DND-41 (cell line): Measurements from ENCODE around the gene GAL.

Experiments used
- ATAC-seq: fragments of 200-7000 bp; cut with Tn5 transposase; 3 replicates; pipeline ENCODE4 v1.9.1; 2021; ENCODE audit warnings: low read depth; ENCODE audit not compliant: insufficient read depth
- DNase-seq: peaks from one replicate; pipeline ENCODE4 v3.0.0-alpha.2; 2020
- H2AFZ ChIP-seq: 2 replicates; pipeline ENCODE4 v1.6.0; 2012; ENCODE audit warnings: low read depth, low read length
- H3K27ac ChIP-seq: 2 replicates; pipeline ENCODE4 v1.5.1; 2012; ENCODE audit warnings: low read length, inconsistent platforms
- H3K27me3 ChIP-seq: fragments of 200-600 bp; sonication (generic); 2 replicates; pipeline ENCODE4 v1.6.0; 2012; ENCODE audit warnings: low read length, mild to moderate bottlenecking, inconsistent platforms; ENCODE audit not compliant: insufficient read depth, poor library complexity
- H3K36me3 ChIP-seq: 2 replicates; pipeline ENCODE4 v1.5.1; 2012; ENCODE audit warnings: low read length, inconsistent platforms; ENCODE audit not compliant: insufficient read depth
- H3K4me1 ChIP-seq: 2 replicates; pipeline ENCODE4 v1.5.1; 2012; ENCODE audit warnings: mild to moderate bottlenecking, low read length; ENCODE audit not compliant: insufficient read depth
- H3K4me2 ChIP-seq: 2 replicates; pipeline ENCODE4 v1.6.0; 2012; ENCODE audit warnings: mild to moderate bottlenecking, moderate library complexity, low read length, inconsistent platforms; ENCODE audit not compliant: insufficient read depth
- H3K4me3 ChIP-seq, 2 experiments: fragments of 200-600 bp in 1 of 2; shearing (Covaris generic) in 1 of 2; 2 replicates each; pipeline ENCODE4 v1.5.1; 2012 to 2016; ENCODE audit warnings: inconsistent platforms in 2 of 2, low read length in 2 of 2, mild to moderate bottlenecking in 2 of 2, low read depth in 1 of 2, moderate library complexity in 1 of 2
- H3K79me2 ChIP-seq: 2 replicates; pipeline ENCODE4 v1.6.0; 2012; ENCODE audit warnings: low read length, inconsistent platforms; ENCODE audit not compliant: insufficient read depth
- H3K9ac ChIP-seq: 2 replicates; pipeline ENCODE4 v1.6.0; 2012; ENCODE audit warnings: low read depth, mild to moderate bottlenecking, inconsistent platforms, low read length, moderate library complexity
- H3K9me3 ChIP-seq: 2 replicates; pipeline ENCODE4 v1.5.1; 2012; ENCODE audit warnings: low read length, moderate library complexity, mild to moderate bottlenecking, inconsistent platforms; ENCODE audit not compliant: insufficient read depth, severe bottlenecking
- H4K20me1 ChIP-seq: 2 replicates; pipeline ENCODE4 v1.6.0; 2012; ENCODE audit warnings: low read length; ENCODE audit not compliant: insufficient read depth
- CTCF ChIP-seq: IDR thresholded peaks from 2 replicates; pipeline ENCODE4 v1.5.1; 2012; ENCODE audit warnings: borderline replicate concordance, low read length, moderate library complexity, mild to moderate bottlenecking; ENCODE audit not compliant: poor library complexity, severe bottlenecking; ENCODE audit errors: extremely low read depth
- EZH2 ChIP-seq: IDR thresholded peaks from 3 replicates; pipeline ENCODE4 v1.6.1; 2012; ENCODE audit warnings: borderline replicate concordance, low read depth, mild to moderate bottlenecking, moderate library complexity, low read length, inconsistent platforms; ENCODE audit not compliant: severe bottlenecking

The GAL gene

GRCh38 chr11:68673306-68673945 is 10.9 kb upstream of the GAL start:
- no peaks in the 10 kb centered on the region for H3K79me2 ChIP-seq
- no peak overlapping the region for H3K9ac ChIP-seq
- no peaks in the 10 kb centered on the region for H3K27me3 ChIP-seq
- H2AFZ ChIP-seq, result no peak overlapping the region
- no peak for DNase-seq
- no peak overlapping the region for H3K4me3 ChIP-seq
- TF ChIP-seq EZH2, result no peak
- no peak for TF ChIP-seq CTCF
- ATAC-seq, result no peak
- H4K20me1 ChIP-seq, result no peaks in the 10 kb centered on the region
- H3K27ac ChIP-seq, result no peak overlapping the region
- H3K4me1 ChIP-seq, result no peaks in the 10 kb centered on the region
- H3K4me2 ChIP-seq, result no peak overlapping the region
- no peaks in the 10 kb centered on the region for H3K9me3 ChIP-seq
- H3K36me3 ChIP-seq, result no peaks in the 10 kb centered on the region

GRCh38 chr11:68673991-68674390 is 10.4 kb upstream of the GAL start:
- Histone ChIP-seq H3K4me1 (no peaks in the 10 kb centered on the region), H3K36me3 (no peaks in the 10 kb centered on the region), H3K27me3 (no peaks in the 10 kb centered on the region), H3K4me3 (no peak overlapping the region), H3K79me2 (no peaks in the 10 kb centered on the region), H2AFZ (no peak overlapping the region), H3K9me3 (no peaks in the 10 kb centered on the region), H3K27ac (no peak overlapping the region), H4K20me1 (no peaks in the 10 kb centered on the region), H3K9ac (no peak overlapping the region), H3K4me2 (no peak overlapping the region)
- TF ChIP-seq CTCF (no peak), EZH2 (no peak)
- ATAC-seq (no peak), DNase-seq (no peak)

- Histone ChIP-seq H3K27me3 (no peaks in the 10 kb centered on the region), H3K36me3 (no peaks in the 10 kb centered on the region), H3K4me2 (no peak overlapping the region), H4K20me1 (no peaks in the 10 kb centered on the region), H2AFZ (no peak overlapping the region), H3K4me1 (no peaks in the 10 kb centered on the region), H3K27ac (no peak overlapping the region), H3K79me2 (no peaks in the 10 kb centered on the region), H3K9me3 (no peaks in the 10 kb centered on the region), H3K4me3 (no peak overlapping the region), H3K9ac (no peak overlapping the region)
- TF ChIP-seq EZH2, result no peak
- no peak for TF ChIP-seq CTCF
- DNase-seq, result no peak
- no peak for ATAC-seq
Measured at GRCh38 chr11:68674461-68674860, 9.9 kb upstream of the GAL start.
